ENCODE data around the gene MCC. TPM values are rescaled to one million over a fixed set of nuclear protein-coding genes. Genes with fewer than 3 reads are reported as not detected.

Gene MCC
- total RNA-seq, 1 experiment from 2014 or later, result 7.6 TPM

DNA sequence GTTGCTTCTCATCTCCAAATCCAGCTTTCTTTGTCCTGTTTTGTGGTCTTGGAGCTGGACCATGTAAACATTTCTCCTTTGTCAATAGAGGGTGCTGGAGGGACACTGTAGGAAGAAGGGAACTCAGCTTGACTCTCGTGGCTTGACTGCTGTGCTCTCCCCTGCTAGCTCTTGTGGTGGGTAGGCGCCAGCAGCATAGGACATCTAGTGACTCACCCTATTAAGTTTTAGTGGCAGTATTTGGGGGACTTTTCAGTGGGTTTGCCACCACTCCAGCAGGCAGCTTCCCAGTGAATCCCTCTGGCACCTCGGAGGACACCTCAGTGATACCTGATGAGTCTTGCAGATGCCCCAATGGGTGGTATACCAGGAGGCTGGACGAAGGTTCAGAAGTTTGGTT, 151.3 kb downstream of the MCC start:
- Histone ChIP-seq H3K4me1 (ENCODE audit: insufficient read depth, low read length) (no peaks in the 10 kb centered on the region), H4K5ac (ENCODE audit: insufficient read length, low read depth, low read length) (no peak overlapping the region), H3K9ac (ENCODE audit: extremely low read depth, insufficient read length, low read length) (no peak overlapping the region), H2BK15ac (ENCODE audit: low read depth, low read length) (no peak overlapping the region), H3K56ac (ENCODE audit: insufficient read length, low read depth, low read length) (no peak overlapping the region), H3K27ac (ENCODE audit: insufficient read length, low read depth, low read length) (no peak overlapping the region), H3K23ac (ENCODE audit: insufficient read length, low read depth, low read length) (no peak overlapping the region), H3K18ac (ENCODE audit: insufficient read length, low read depth, low read length) (no peak overlapping the region), H3K9me3 (ENCODE audit: control insufficient read depth, low read depth, low read length) (no peaks in the 10 kb centered on the region), H3T11ph (ENCODE audit: low read length) (no peak overlapping the region), H2BK120ac (ENCODE audit: low read depth, low read length, poor library complexity, severe bottlenecking) (no peak overlapping the region), H3K14ac (ENCODE audit: insufficient read depth, low read length) (no peak overlapping the region), H4K20me1 (ENCODE audit: control insufficient read depth, insufficient read depth, insufficient read length) (no peaks in the 10 kb centered on the region), H2BK5ac (ENCODE audit: insufficient read length, low read length) (no peak overlapping the region), H4K91ac (ENCODE audit: insufficient read length, low read depth, low read length) (no peak overlapping the region), H2BK12ac (ENCODE audit: insufficient read length, low read depth, low read length) (no peak overlapping the region), H3K4me2 (ENCODE audit: insufficient read depth, insufficient read length, low read length) (no peak overlapping the region), H3K79me1 (ENCODE audit: insufficient read depth, low read depth, low read length, poor library complexity, severe bottlenecking) (no peaks in the 10 kb centered on the region), H2AFZ (ENCODE audit: low read length) (no peak overlapping the region), H3K23me2 (ENCODE audit: insufficient read length, low read depth, low read length, poor library complexity, severe bottlenecking) (no peaks in the 10 kb centered on the region), H3K27me3 (ENCODE audit: insufficient read depth, low read length) (no peaks in the 10 kb centered on the region), H3K79me2 (ENCODE audit: insufficient read depth, low read length) (no peaks in the 10 kb centered on the region), H4K8ac (replicated peaks; ENCODE audit: insufficient read length, low read depth, low read length) (no peak overlapping the region), H3K4ac (ENCODE audit: low read depth, low read length) (no peak overlapping the region), H2BK20ac (ENCODE audit: low read depth, low read length, poor library complexity, severe bottlenecking) (no peak overlapping the region), H2AK5ac (ENCODE audit: insufficient read length, low read length) (no peak overlapping the region)
- H3K36me3 Mint-ChIP-seq (ENCODE audit: insufficient read depth in 1 of 3, low read depth in 3 of 3), result no peaks in the 10 kb centered on the region
- H3K4me1 Mint-ChIP-seq, result 0 out of 4 replicates have a peak, but pooled peaks cover 0 to 3% of the 10 kb centered on the region in 2 experiments
- WGBS (ENCODE audit: extremely low coverage, insufficient read length, low lambda C conversion rate), result no CpG with 5 or more reads among the region's 4 CpGs
- TF ChIP-seq, protein P1, sequence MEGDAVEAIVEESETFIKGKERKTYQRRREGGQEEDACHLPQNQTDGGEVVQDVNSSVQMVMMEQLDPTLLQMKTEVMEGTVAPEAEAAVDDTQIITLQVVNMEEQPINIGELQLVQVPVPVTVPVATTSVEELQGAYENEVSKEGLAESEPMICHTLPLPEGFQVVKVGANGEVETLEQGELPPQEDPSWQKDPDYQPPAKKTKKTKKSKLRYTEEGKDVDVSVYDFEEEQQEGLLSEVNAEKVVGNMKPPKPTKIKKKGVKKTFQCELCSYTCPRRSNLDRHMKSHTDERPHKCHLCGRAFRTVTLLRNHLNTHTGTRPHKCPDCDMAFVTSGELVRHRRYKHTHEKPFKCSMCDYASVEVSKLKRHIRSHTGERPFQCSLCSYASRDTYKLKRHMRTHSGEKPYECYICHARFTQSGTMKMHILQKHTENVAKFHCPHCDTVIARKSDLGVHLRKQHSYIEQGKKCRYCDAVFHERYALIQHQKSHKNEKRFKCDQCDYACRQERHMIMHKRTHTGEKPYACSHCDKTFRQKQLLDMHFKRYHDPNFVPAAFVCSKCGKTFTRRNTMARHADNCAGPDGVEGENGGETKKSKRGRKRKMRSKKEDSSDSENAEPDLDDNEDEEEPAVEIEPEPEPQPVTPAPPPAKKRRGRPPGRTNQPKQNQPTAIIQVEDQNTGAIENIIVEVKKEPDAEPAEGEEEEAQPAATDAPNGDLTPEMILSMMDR (conservative IDR thresholded peaks at IDR 0.05), result peak; percentile 60; the same call in 2 of the 3 replicates
- H3K27me3 Mint-ChIP-seq (ENCODE audit: low read depth), result no peaks in the 10 kb centered on the region
- H3K9me3 Mint-ChIP-seq, result no peaks in the 10 kb centered on the region
- H3K4me3 Mint-ChIP-seq, result no peak overlapping the region
- no peak overlapping the region; a peak in 1 of 7 replicates for H3K27ac Mint-ChIP-seq
- peak; percentile 67 for DNase-seq

All from H9 (cell line).